Type B pancreatic cell (in vitro differentiated cells): ENCODE measurements around the gene MRAP. TPM values are rescaled to one million over a fixed set of nuclear protein-coding genes. Genes with fewer than 3 reads are reported as not detected.

Experiments used
- DNase-seq: peaks from one replicate; pipeline ENCODE4 v3.0.0; 2021; ENCODE audit warnings: mixed read lengths; ENCODE audit not compliant: unreplicated experiment; ENCODE audit errors: extremely low spot score
- H3K27ac Mint-ChIP-seq: 2 replicates; pipeline ENCODE4 v1.8.0; 2021; ENCODE audit warnings: mild to moderate bottlenecking, mixed read lengths
- H3K27me3 Mint-ChIP-seq: 2 replicates; pipeline ENCODE4 v1.8.0; 2021; ENCODE audit warnings: mixed read lengths
- H3K36me3 Mint-ChIP-seq: 2 replicates; pipeline ENCODE4 v1.8.0; 2021; ENCODE audit warnings: mixed read lengths
- H3K4me1 Mint-ChIP-seq: one replicate; pipeline ENCODE4 v1.8.0; 2021; ENCODE audit warnings: mixed read lengths; ENCODE audit not compliant: unreplicated experiment
- H3K4me3 Mint-ChIP-seq: 2 replicates; pipeline ENCODE4 v1.8.0; 2021; ENCODE audit warnings: mild to moderate bottlenecking, mixed read lengths
- H3K9me3 Mint-ChIP-seq: 2 replicates; pipeline ENCODE4 v1.8.0; 2021; ENCODE audit warnings: mixed read lengths
- total RNA-seq: library from RNA; stranded (reverse); gene quantifications from 2 replicates; pipeline ENCODE4 v1.2.1, GENCODE V29; 2021; ENCODE audit warnings: low replicate concordance
- TF ChIP-seq, protein P1 (sequence below): fragments of 200-600 bp; sonication (generic); conservative IDR thresholded peaks from 2 replicates; pipeline ENCODE4 v1.5.0; 2021; ENCODE audit warnings: antibody characterized with exemption, mild to moderate bottlenecking

Gene MRAP
- total RNA-seq, 1 donor from 2014 or later, result not detected

DNA sequence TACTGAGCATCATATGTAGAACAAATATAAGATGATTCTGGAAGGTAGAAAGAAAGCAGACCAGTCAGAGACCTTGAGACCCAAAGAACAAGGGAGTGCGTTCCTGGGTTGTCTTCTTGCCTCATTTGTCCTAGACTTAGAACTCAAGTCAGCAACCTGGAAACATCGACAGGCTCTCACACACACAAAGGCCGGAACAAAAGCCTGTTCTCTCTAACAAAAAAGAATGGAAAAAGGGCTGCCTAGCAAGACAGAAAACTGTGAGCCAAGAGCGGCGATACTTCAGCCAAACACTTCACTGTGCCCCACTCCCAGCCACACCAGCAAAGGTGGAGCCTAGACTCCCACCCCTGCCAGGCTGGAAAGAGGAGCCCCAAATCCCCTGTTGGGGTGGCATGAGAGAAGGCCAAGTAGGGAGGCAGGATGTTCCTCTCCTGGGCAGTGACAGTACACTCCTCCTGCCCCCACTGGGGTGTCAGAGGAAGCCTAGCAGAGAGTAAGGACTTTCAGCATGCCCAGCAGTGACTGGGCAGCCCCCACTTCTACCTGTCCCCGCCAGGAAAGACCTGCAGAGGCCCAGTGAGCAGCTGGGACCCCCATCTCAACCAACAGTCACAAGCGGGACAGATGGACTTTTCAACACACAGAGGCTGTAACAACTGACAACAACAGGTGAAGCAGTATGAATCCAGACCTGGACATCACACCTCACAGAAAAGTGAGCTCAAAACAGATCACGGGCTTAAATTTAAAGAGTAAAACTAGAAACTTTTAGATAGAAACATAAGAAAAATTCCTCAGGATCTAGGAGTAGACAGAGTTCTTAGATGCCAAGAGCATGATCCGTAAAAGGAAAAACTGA lies 33.0 kb downstream of the MRAP start:
- TF ChIP-seq, protein P1, sequence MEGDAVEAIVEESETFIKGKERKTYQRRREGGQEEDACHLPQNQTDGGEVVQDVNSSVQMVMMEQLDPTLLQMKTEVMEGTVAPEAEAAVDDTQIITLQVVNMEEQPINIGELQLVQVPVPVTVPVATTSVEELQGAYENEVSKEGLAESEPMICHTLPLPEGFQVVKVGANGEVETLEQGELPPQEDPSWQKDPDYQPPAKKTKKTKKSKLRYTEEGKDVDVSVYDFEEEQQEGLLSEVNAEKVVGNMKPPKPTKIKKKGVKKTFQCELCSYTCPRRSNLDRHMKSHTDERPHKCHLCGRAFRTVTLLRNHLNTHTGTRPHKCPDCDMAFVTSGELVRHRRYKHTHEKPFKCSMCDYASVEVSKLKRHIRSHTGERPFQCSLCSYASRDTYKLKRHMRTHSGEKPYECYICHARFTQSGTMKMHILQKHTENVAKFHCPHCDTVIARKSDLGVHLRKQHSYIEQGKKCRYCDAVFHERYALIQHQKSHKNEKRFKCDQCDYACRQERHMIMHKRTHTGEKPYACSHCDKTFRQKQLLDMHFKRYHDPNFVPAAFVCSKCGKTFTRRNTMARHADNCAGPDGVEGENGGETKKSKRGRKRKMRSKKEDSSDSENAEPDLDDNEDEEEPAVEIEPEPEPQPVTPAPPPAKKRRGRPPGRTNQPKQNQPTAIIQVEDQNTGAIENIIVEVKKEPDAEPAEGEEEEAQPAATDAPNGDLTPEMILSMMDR, result no peak
- H3K9me3 Mint-ChIP-seq, result no peaks in the 10 kb centered on the region
- no peak for DNase-seq
- peaks cover 37% of the 10 kb centered on the region for H3K4me1 Mint-ChIP-seq
- H3K4me3 Mint-ChIP-seq, result no peak overlapping the region
- no peak overlapping the region for H3K27ac Mint-ChIP-seq
- peaks cover 40% of the 10 kb centered on the region for H3K36me3 Mint-ChIP-seq
- H3K27me3 Mint-ChIP-seq, result no peaks in the 10 kb centered on the region

- H3K36me3 Mint-ChIP-seq, result peaks cover 35% of the 10 kb centered on the region
- H3K4me3 Mint-ChIP-seq, result no peak overlapping the region
- H3K27me3 Mint-ChIP-seq, result no peaks in the 10 kb centered on the region
- H3K27ac Mint-ChIP-seq, result no peak overlapping the region
- no peaks in the 10 kb centered on the region for H3K9me3 Mint-ChIP-seq
- DNase-seq, result no peak
- TF ChIP-seq, protein P1, result no peak
- H3K4me1 Mint-ChIP-seq, result peaks cover 37% of the 10 kb centered on the region
Measured at GRCh38 chr21:32332463-32332951, 33.9 kb downstream of the MRAP start.

DNA sequence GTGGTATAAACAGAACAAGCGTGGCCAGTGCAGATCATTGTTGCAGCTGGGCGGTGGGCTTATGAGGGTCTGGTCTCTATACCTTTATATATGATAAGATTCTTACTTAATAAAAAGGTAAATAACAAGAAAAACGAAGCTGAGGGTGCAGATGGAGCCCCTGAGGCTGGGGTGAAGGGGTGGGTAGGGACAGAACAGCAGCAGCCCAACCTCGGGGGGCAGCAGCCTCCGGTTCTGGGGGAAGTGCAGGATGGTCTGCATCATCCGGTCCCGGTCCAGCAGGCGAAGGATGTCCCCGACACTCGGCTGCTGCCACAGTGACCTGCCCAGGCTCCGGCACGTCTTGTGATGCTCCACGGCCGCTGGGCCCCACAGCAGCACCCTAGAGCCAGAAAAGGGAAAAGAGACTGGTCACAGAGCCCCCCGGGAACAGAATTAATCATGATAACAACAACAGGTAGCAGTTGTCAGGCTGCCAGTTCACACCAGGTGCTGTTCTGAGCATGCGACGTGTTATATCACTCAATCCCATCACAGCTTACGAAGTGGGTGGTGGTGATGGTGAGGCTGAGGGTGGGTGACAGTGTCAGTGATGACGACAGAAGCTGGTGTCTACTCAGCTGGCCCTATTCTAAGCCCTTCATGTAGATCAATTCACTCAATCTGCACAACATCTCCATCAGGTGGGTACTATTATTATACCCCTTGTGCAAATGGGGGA lies 35.5 kb downstream of the MRAP start:
- peaks cover 40% of the 10 kb centered on the region for H3K36me3 Mint-ChIP-seq
- no peak overlapping the region for H3K4me3 Mint-ChIP-seq
- peaks cover 37% of the 10 kb centered on the region for H3K4me1 Mint-ChIP-seq
- no peaks in the 10 kb centered on the region for H3K9me3 Mint-ChIP-seq
- no peaks in the 10 kb centered on the region for H3K27me3 Mint-ChIP-seq
- TF ChIP-seq, protein P1, result no peak
- H3K27ac Mint-ChIP-seq, result no peak overlapping the region
- no peak for DNase-seq

GRCh38 chr21:32334980-32335531 lies 36.4 kb downstream of the MRAP start:
- no peak for DNase-seq
- Mint-ChIP-seq H3K4me1 (peaks cover 33% of the 10 kb centered on the region), H3K27me3 (no peaks in the 10 kb centered on the region), H3K9me3 (peaks cover 3% of the 10 kb centered on the region), H3K4me3 (no peak overlapping the region), H3K27ac (peak overlapping the region; percentile 17), H3K36me3 (peaks cover 37% of the 10 kb centered on the region)
- TF ChIP-seq, protein P1, result no peak

DNA sequence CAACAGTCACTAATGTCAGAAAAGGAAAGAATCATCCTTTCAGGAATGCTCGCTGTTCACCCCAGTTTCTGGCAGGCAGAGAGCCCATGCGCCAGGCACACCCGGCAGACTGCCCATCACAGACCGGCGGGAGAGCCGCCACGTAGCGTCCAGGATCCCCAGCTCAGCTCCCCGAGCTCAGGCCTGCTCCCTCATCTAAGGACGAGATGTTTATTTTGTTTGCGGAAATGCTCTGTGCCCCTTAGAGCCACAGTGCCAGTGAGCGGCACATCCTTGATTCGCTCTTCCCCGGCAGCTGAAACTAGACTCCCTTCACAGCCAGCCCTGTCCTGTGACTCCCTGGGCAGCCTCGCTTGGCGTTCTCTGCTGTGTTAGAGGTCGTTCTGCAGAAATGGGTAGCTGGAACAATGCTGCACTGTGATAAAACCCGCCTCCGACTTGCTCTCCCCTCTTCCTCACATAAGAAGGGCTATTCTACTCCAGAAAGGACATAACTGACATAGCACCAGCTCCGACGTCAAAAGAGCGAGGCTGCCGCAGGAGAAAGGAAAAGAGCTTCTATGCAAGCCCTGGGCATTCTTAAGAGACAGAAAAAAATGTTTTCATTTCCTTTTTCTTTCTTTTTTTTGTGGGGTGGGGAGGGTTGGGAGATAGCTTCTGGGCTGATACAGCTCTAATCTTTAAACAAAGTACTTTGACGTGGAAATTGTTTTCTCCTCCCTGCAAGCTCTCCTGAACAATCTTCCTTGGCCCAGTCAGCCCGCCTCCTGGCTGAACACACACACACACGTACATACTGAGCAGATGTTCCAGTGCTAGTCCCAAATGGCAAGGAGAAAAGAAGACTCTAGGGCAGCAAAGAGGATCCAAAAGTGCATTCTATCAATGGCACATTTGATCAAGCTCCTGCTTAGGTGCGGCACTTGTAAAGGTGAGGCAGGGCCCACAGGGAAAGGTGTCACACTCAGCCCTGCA lies 37.2 kb downstream of the MRAP start:
- no peak overlapping the region for H3K4me3 Mint-ChIP-seq
- H3K36me3 Mint-ChIP-seq, result peaks cover 43% of the 10 kb centered on the region
- peak overlapping the region; percentile 62 for H3K27ac Mint-ChIP-seq
- H3K4me1 Mint-ChIP-seq, result peaks cover 26% of the 10 kb centered on the region
- peaks cover 3% of the 10 kb centered on the region for H3K9me3 Mint-ChIP-seq
- no peaks in the 10 kb centered on the region for H3K27me3 Mint-ChIP-seq
- TF ChIP-seq, protein P1, result no peak
- no peak for DNase-seq
